Peyer's patch (tissue), 4 donors: ENCODE data around the gene RBM39.

Source experiments
- POLR2A ChIP-seq, 2 donors: fragments of 450-650 bp; IDR thresholded peaks; one replicate each; pipeline ENCODE4 v1.5.1; 2017; ENCODE audit warnings: antibody characterized with exemption in 2 of 2, mild to moderate bottlenecking in 2 of 2, moderate library complexity in 2 of 2
- TF ChIP-seq, protein P1 (sequence below), 6 experiments: fragments of 450-650 bp in 4 of 6; fragments of 200-600 bp in 2 of 6; sonication (generic) in 1 of 6; IDR thresholded peaks; one replicate each; pipeline ENCODE4 v1.5.1; 2017 to 2019; ENCODE audit warnings: antibody characterized with exemption in 6 of 6, mild to moderate bottlenecking in 3 of 6, moderate library complexity in 1 of 6

DNA sequence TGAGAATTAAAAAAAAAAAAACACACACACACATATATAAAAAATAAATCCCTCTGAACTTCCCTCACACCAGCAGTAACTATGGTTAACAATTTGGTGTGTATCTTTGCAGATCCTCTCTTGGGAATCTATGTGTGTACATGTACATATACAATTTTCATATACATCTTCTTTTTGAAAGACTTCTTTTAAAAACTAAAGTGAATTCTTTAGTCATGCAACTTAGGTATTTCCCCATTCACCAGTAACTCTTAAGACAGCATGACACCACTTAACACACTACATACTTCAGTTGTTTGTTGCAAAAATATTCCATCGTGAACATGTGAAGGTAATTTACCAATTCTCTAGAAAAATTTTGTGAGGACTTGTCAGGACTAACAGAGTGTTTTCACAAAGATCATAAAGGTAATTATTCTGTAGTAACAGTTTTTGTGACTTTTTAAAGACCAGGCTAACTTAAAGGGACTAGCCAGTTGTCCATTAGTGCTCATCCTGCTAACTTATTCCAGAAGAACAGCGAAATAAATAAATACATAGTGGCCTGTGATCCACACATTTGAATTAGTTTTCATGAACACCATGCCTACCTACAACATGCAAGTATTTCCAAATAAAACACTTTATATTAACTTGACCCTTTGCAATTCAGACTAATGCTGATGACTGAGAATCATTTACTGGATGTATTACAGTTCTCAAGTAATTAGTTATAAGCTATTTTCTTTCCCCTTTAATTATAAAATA lies 12.1 kb downstream of the RBM39 start:
- TF ChIP-seq, protein P1, sequence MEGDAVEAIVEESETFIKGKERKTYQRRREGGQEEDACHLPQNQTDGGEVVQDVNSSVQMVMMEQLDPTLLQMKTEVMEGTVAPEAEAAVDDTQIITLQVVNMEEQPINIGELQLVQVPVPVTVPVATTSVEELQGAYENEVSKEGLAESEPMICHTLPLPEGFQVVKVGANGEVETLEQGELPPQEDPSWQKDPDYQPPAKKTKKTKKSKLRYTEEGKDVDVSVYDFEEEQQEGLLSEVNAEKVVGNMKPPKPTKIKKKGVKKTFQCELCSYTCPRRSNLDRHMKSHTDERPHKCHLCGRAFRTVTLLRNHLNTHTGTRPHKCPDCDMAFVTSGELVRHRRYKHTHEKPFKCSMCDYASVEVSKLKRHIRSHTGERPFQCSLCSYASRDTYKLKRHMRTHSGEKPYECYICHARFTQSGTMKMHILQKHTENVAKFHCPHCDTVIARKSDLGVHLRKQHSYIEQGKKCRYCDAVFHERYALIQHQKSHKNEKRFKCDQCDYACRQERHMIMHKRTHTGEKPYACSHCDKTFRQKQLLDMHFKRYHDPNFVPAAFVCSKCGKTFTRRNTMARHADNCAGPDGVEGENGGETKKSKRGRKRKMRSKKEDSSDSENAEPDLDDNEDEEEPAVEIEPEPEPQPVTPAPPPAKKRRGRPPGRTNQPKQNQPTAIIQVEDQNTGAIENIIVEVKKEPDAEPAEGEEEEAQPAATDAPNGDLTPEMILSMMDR (IDR thresholded peaks at IDR 0.05): no peak
- no peak for TF ChIP-seq POLR2A (IDR thresholded peaks at IDR 0.05)
